ENCODE measurements around the gene LTO1. TPM values are rescaled to one million over a fixed set of nuclear protein-coding genes. Genes with fewer than 3 reads are reported as not detected.

The LTO1 gene
- total RNA-seq, 2 donors from 2014 or later = 23.2 to 32.2 TPM

DNA sequence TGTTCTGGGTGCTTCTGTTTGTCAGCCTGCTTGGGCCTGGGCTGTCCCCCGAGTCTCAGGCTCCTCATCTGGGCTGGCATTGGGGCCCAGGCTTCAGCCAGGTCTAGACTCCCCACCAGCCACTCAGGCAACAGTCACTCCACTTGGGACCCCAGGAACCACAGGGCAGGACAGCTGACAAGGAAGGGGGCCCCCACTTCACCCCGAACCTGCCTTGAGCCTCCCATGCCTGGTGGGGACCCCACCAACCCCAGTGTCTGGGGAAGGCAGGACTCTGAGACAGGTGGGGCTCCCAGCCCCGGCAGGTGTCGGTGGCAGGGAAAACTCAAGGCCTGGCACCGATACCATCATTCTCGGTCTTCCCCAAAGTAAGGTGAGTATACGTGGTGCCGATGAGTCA, 11.7 kb upstream of the LTO1 start:
- peaks cover 5% of the 10 kb centered on the region for H3K4me1 Mint-ChIP-seq
- DNase-seq = no peak
- peaks cover 12% of the 10 kb centered on the region for H3K27me3 Mint-ChIP-seq (ENCODE audit: insufficient read depth)
- peaks cover 4% of the 10 kb centered on the region for H3K9me3 ChIP-seq (ENCODE audit: control insufficient read depth, low read length)
- peaks cover 4% of the 10 kb centered on the region for H3K9me3 Mint-ChIP-seq
- no peaks in the 10 kb centered on the region for H3K4me1 ChIP-seq (ENCODE audit: control insufficient read depth, insufficient read depth, low read length)
- no peaks in the 10 kb centered on the region for H3K36me3 ChIP-seq (ENCODE audit: control insufficient read depth, insufficient read depth, low read length)
- H3K27ac ChIP-seq (ENCODE audit: low read depth, low read length) = no peak overlapping the region
- no peak overlapping the region for H3K4me3 Mint-ChIP-seq
- TF ChIP-seq, protein P1, sequence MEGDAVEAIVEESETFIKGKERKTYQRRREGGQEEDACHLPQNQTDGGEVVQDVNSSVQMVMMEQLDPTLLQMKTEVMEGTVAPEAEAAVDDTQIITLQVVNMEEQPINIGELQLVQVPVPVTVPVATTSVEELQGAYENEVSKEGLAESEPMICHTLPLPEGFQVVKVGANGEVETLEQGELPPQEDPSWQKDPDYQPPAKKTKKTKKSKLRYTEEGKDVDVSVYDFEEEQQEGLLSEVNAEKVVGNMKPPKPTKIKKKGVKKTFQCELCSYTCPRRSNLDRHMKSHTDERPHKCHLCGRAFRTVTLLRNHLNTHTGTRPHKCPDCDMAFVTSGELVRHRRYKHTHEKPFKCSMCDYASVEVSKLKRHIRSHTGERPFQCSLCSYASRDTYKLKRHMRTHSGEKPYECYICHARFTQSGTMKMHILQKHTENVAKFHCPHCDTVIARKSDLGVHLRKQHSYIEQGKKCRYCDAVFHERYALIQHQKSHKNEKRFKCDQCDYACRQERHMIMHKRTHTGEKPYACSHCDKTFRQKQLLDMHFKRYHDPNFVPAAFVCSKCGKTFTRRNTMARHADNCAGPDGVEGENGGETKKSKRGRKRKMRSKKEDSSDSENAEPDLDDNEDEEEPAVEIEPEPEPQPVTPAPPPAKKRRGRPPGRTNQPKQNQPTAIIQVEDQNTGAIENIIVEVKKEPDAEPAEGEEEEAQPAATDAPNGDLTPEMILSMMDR (conservative IDR thresholded peaks at IDR 0.05) = no peak
- no peak overlapping the region for H3K9ac ChIP-seq (ENCODE audit: extremely low read depth, low read length, poor library complexity, severe bottlenecking)
- H3K36me3 Mint-ChIP-seq (ENCODE audit: low read depth) = no peaks in the 10 kb centered on the region
- H3K4me3 ChIP-seq (ENCODE audit: low read length) = no peak overlapping the region
- 93 to 95% methylated on average over 5 to 8 of the region's 8 CpGs for WGBS, 2 experiments (ENCODE audit: insufficient coverage in 1 of 2, insufficient read length in 1 of 2)
- H3K27me3 ChIP-seq (ENCODE audit: control insufficient read depth, insufficient read depth, low read length, poor library complexity, severe bottlenecking) = peaks cover 8% of the 10 kb centered on the region
- no peak overlapping the region for H3K27ac Mint-ChIP-seq

DNA sequence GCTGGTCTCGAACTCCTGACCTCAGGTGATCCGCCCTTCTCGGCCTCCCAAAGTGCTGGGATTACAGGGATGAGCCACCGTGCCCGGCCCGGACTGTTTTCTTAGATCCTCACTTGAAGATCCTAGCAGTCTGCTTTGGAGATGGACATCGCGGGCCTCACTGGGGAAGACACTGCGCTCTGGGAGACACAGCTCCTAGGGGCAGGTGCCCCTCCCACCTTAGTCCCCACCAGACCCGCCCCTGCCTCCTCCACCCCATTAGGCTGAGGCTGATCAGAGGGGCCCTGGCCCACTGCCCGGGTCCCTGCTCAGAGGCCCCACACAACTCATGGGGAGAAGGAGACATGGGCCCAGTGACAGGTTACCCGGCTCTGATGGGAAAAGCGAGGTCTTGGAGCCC, 11.3 kb upstream of the LTO1 start:
- no peaks in the 10 kb centered on the region for H3K4me1 ChIP-seq (ENCODE audit: control insufficient read depth, insufficient read depth, low read length)
- H3K27ac ChIP-seq (ENCODE audit: low read depth, low read length) = no peak overlapping the region
- Mint-ChIP-seq H3K36me3 (ENCODE audit: low read depth) (no peaks in the 10 kb centered on the region), H3K27me3 (ENCODE audit: insufficient read depth) (peaks cover 12% of the 10 kb centered on the region), H3K4me1 (peaks cover 5% of the 10 kb centered on the region), H3K27ac (no peak overlapping the region), H3K4me3 (no peak overlapping the region), H3K9me3 (peaks cover under 1% of the 10 kb centered on the region)
- H3K27me3 ChIP-seq (ENCODE audit: control insufficient read depth, insufficient read depth, low read length, poor library complexity, severe bottlenecking) = peaks cover 8% of the 10 kb centered on the region
- TF ChIP-seq, protein P1 (conservative IDR thresholded peaks at IDR 0.05) = no peak
- WGBS, 2 experiments (ENCODE audit: insufficient coverage in 1 of 2, insufficient read length in 1 of 2) = 86 to 100% methylated on average over 7 to 13 of the region's 13 CpGs
- H3K4me3 ChIP-seq (ENCODE audit: low read length) = no peak overlapping the region
- peaks cover 4% of the 10 kb centered on the region for H3K9me3 ChIP-seq (ENCODE audit: control insufficient read depth, low read length)
- H3K36me3 ChIP-seq (ENCODE audit: control insufficient read depth, insufficient read depth, low read length) = no peaks in the 10 kb centered on the region
- DNase-seq = no peak
- no peak overlapping the region for H3K9ac ChIP-seq (ENCODE audit: extremely low read depth, low read length, poor library complexity, severe bottlenecking)

DNA sequence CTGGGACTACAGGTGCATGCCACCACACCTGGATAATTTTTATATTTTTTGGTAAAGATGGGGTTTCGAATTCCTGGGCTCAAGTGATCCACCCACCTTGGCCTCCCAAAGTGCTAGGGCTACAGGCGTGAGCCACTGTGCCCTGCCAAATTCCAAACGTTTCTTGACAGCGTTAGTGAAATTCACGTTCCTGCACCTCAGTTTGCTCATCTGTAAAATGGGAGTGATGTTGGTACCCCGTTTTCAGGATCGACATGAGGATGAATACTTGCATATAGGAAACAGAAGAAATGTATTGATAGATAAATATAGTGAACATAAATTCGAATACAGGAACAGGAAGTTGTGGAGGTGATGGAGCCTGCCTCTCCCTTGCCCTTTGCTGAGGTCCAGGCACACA, 10.2 kb upstream of the LTO1 start:
- Mint-ChIP-seq H3K9me3 (no peaks in the 10 kb centered on the region), H3K27me3 (ENCODE audit: insufficient read depth) (peaks cover 12% of the 10 kb centered on the region), H3K4me1 (peaks cover under 1% of the 10 kb centered on the region), H3K36me3 (ENCODE audit: low read depth) (no peaks in the 10 kb centered on the region), H3K27ac (no peak overlapping the region), H3K4me3 (no peak overlapping the region)
- TF ChIP-seq, protein P1 (conservative IDR thresholded peaks at IDR 0.05) = no peak
- 75 to 76% methylated on average over 8 of the region's 8 CpGs for WGBS, 2 experiments (ENCODE audit: insufficient coverage in 1 of 2, insufficient read length in 1 of 2)
- Histone ChIP-seq H3K9me3 (ENCODE audit: control insufficient read depth, low read length) (peaks cover 4% of the 10 kb centered on the region), H3K27ac (ENCODE audit: low read depth, low read length) (no peak overlapping the region), H3K4me3 (ENCODE audit: low read length) (no peak overlapping the region), H3K4me1 (ENCODE audit: control insufficient read depth, insufficient read depth, low read length) (no peaks in the 10 kb centered on the region), H3K9ac (ENCODE audit: extremely low read depth, low read length, poor library complexity, severe bottlenecking) (no peak overlapping the region), H3K36me3 (ENCODE audit: control insufficient read depth, insufficient read depth, low read length) (no peaks in the 10 kb centered on the region), H3K27me3 (ENCODE audit: control insufficient read depth, insufficient read depth, low read length, poor library complexity, severe bottlenecking) (peaks cover 8% of the 10 kb centered on the region)
- DNase-seq = no peak
